SIG-M5 treated with dmso at 0.1 percent for 504 hours (cell line): ENCODE measurements around the gene NABP2.
"Not testable (repeated sequence)": the region's sequence is repeated elsewhere in the genome, so short reads cannot be mapped to it uniquely, and the experiment has no call there.

Experiments used
- DNase-seq: peaks from one replicate; lab custom pipeline; 2025; ENCODE audit not compliant: unreplicated experiment; lab: John Stamatoyannopoulos, UW

NABP2 gene

DNA sequence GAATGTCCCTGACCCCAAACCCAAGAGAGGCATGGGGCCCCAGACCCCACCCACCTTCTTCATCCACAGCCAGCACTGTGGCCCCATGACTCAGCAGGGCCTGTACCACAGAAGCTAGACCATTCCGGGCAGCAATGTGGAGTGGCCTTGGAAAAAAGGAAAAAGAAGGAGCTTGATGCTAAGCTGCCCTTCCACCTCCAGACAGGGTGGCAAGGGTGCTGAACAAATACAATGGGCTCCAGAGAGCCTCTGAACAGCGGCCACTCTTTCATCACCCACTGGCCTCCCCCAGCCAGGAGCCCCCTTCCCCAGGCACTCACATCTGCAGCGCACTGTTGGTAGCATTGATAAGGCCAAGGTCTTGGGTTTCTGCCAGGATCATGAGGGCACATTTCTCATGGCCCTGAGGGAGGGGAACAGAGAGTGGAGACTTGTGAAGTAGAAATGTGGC lies 19.6 kb downstream of the NABP2 start:
- DNase-seq = no peak

DNA sequence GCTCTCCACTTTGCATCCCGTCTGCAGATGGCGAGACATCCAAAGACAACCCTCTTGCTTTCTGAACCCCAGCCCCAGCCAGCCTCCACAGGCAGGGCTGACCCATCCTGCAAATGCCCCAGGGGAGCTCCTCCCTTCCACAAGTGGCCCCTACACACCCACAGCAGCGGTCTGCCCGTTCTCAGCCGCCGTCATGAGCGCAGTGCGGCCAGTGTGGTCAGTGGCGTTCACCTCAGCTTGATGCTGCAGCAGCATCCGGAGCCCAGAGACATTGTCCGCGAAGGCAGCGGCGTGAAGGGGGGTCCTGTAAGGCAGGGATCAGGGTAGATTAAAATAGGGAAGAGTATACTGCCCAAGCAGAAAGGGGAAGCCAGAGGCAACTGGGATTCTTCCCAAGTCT lies 20.4 kb downstream of the NABP2 start:
- DNase-seq = no peak

DNA sequence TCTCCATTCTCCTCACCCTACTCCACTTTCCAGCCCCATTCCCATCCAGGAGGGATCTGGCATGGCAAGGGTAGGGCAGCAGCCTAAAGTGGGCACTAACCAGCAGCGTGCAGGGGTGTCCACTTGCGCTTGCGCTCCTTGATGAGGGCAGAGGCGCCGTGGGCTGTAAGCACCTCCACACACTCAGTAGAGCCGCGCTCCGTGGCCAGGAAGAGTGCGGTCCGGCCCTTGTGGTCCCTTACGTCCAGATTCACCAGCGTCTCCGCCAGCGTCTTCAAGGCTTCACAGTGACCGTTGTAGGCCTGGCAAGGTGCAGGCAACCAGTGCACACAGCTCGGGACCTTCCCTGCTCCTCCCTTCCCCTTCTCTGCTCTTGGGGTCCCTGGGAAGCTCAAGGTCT lies 23.8 kb downstream of the NABP2 start:
- DNase-seq = no peak

DNA sequence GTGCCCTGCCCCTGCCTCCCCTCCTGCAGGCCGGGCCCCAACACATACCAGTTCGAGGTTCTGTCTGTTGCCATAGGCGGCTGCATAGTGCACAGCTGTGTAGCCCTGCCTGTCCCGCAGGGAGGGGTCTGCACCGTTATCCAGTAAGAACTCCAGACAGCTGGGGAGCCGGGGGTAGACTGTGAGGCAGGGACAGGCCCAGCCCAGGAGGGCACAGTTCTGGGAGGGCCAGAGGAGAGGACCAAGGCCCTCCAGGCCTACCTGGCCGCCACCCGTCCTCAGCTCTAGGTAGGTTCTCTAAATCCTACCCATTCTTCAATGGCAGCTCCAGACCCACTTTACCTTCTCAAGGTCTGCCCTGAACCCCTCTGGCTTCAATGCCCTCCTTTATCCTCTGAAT lies 24.6 kb downstream of the NABP2 start:
- no peak for DNase-seq

DNA sequence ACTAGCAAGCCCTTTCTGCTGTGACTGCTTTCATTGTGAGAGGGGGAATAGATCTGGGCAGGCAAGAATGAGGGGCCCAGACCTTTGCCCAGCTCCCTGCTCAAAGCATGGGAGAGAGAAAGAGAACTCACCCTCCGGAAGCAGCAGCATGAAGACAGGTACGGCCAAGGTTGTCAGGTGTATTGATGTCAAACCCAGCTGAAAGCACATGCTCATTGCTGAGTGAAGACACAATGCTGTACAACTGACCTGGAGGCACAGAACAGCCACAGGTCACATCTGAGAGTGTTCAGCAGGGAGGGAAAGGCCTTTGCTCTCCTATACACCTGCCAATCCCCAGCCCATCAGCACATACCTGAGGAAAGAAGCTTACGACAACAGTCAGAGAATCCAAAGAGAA lies 28.5 kb downstream of the NABP2 start:
- no peak for DNase-seq

DNA sequence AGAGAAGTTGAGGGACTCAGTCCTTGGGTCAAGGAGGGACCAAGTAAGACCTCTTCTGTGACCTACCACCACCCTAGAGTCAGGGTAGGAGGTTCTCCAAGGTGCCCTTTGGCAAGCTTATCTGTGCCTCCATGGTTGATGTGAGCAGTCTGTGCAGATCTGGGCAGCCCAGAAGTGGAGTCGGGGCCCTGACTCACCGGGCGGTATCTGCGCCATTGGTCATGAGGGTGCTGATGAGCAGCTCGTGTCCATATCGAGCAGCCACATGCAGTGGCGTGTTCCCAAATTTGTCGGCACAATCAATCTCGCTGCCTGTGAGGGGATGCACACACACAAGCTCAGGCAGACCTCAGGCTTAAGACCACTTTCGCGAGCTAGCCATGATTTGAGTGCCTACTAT lies 28.9 kb downstream of the NABP2 start:
- no peak for DNase-seq

DNA sequence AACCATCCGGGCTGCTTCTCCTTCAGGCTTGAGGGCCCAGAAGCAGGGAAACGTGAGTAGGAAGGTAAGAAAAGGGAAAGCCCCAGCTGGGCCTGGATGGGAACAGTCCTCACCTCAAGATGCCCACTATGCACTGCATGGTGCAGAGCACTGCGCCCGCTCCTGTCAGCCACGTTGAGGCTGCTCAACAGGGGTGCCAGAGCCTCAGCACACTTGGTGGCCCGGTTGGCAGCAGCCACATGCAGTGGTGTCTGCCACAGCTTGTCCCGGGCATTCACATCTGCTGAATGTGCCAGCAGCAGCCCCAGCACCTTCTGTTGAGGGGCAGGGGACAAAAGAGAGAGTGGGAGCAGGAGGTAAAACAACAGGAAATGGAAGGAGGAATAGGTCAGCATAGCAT lies 31.5 kb downstream of the NABP2 start:
- DNase-seq = no peak

DNA sequence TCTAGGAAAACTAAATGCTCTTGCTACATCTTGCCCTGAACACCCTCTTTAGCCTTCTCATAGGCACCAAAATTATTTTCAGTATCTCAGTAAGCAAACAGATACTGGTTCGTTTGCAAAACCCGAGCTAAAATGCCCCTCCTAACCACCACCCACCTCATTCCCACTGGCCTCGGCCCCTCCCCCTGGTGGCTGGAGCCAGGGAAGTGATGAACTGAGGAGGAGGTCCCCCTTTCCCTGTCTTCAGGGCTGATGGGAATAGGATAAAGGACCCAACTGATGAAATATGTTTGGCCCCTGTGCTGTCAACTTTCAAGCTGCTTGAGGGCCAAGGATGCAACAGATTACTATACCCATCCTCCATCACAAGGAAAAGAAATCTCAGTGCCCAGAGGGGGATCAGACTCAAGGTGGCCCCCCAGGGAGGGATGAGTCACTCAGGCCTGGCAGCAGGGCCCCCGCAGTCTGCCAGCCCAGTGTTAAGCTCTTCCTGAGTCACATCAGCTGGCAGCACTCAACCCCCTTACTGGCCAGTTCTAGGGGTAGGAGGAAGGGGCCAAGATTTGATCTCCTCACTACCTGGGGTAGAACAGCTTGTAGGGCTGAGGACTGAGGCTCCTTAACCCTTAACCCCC lies 32.3 kb downstream of the NABP2 start:
- DNase-seq = no peak

DNA sequence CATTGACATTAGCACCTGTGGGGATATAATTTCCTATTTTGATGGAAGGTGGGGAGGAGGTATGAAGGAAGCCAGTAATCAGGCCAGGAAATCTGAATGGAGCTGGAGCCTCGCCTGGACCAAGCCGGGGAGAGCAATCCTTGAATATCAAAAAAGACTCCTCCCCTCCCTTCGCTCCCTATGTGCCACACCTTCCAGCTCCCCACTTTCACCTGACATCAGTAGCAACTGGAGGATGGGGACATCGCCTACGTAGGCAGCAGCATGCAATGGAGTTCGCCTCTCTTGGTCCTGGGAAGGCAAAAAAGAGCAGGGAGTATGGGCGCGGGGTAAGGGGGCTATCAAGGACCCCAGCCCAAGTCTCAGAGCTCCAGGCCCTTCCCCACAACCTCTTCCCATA lies 32.9 kb downstream of the NABP2 start:
- DNase-seq = no peak

DNA sequence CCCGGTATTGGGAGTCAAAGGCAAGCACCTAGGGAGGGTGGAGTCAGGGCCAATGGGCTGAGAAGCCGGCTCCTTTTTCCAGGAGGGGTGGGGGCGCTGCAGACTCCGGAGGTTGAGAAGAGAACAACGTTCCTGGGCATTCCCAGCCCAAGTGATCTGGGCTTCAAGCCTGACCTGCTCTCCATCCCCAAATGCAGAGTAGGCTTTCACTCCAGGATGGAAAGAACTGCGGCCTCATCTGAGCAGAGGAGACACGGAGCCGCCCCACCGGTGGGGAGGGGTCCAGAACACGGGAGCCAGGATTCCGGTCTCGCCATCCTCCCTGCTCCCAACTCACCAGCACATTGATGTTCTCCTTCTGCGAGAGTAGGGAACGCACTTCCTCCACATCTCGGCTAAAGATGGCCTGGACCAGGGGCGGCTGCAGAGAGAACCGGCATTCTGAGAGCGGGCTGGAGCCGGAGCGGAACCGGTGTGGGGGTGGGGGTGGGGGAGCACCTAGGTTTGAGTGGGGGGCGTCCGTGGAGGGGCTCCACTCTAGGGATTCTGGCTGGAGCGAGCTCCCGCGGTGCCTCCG lies 33.4 kb downstream of the NABP2 start:
- no peak for DNase-seq

DNA sequence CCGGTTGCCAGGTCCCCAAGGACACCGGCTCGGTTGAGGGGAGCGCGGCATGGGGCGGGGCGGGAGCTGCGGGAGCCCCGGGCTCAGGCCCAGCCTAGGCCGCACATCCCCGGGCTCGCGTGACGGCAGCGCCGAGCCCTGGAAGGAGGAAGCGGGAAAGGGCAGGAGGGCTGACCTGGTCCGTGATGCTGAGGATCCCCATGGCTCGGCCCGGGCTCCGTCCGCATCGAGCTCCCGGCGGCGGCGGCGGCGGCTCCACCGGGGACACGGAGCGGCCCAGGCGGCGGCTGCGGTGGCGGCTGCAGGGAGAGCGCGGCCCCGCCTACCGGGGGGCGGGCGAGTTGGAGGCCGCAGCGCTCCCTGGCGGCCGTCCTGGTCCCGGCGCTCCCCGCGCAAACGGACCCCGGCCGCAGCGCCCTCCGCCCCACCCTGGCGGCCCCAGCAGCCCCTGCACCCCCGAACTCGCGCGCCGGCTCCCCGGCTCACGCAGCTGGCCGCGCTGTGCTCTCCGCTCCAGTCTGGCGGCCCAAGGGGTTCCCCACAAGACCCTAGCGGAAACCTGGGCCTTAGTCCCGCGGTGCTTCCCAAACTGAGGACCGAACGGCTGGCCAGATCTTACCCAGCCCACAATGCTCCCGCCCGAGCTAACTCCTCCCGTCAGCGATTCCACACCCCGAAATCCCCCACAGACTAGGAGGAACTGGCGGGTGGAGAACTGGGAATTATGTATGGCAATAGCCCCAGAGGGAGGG lies 34.1 kb downstream of the NABP2 start, which contains the start of gene ANKRD52:
Gene ANKRD52 (minus strand): TSS at position 317 of the 752 bp plus-strand sequence. CDS start 115 bp downstream, at position 202.
- peak; percentile 76 for DNase-seq

DNA sequence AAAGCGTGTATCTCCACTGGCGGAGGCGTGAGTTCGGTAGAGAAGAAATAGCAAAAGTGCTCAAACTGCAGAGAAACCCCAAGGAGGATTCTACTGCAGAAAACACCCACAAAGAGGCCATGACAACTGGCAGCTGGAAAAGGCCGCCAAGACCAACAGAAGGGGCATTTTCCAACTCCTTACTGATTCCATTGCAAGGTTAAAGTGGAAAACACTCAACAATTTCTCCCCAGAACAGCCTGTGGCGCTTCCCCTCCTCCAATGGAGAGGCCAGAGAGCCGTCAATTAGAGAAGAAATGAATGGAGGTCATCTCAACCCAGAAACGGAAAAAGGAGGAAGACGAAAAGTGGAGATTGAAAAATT lies 34.7 kb downstream of the NABP2 start:
- no peak for DNase-seq

DNA sequence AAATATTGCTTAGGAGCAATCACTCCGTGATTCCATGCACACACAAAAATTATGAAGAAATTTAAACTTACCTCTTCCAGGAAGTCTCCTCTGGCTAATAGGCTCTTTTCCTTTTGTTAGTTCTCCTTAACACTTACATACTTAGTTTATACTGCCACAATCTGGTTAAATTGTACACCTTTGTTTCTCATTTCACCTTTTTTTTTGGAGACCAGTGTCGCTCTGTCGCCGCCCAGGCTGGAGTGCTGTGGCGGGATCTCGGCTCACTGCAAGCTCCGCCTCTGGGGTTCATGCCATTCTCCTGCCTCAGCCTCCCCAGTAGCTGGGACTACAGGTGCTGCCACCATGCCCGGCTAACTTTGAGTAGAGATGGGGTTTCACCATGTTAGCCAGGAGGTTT lies 36.2 kb downstream of the NABP2 start:
- no peak for DNase-seq

DNA sequence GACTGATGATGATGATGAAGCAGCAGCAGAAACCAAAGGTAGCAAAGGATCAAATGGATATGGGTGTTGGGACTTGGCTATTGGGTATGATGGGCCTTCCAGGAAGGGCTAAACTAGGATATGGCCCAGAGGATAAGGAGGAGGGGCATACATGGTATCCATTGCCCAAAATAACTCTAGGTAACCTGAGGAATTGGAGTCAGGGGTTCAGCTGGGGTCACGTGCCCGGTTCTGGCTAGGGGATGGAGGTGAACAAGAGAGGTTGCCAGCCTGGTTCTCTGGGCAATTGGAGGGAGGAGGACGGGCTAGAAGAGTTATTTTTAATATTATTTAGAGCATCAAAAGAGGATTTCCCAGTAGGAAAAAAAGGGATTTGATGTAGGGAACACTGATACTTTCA lies 36.8 kb downstream of the NABP2 start:
- DNase-seq = no peak

DNA sequence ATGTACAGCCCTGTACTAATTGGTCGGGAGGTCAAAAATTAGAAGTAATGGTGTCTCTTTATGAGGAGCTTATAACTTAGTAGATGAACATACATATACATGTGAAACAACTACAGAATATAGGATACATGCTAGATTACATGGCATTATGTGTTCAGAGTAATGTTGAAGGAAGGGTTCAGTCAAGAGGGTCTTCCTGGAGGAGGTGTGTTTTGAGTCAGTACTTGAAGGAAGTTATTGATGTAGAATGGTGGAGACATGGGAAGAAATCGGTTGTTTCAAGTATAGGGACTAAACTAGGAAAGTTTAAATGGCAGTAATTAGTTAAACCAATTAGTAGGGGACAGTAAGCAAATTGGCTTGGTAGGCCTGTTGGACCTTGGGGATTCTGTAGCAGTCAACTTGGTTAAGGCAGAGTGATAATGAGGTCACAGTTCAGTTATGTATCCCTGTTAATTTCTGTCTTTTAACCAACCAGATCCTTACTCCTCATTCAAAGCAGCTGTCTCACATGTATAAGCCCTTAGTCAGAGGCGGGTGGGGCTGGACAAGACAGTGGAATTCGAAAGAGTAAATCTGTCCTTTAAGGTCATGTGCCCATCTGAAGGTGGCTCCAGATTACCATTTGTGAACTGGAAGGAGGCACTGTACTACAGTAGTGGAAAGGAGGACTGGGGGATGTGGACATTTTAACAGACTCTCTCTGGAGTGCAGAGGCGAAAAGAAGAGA lies 37.5 kb downstream of the NABP2 start:
- no peak for DNase-seq

DNA sequence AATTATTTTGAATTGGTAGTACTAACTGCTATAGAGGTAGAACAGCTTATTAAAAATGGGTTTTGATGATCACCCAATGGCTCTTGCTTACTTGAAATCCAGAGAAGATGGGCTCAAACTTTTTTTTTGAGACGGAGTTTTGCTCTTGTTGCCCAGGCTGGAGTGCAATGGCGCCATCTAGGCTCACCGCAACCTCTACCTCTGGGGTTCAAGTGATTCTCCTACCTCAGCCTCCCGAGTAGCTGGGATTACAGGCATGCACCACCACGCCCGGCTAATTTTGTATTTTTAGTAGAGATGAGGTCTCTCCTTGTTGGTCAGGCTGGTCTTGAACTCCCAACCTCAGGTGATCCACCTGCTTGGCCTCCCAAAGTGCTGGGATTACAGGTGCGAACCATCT lies 38.8 kb downstream of the NABP2 start:
- DNase-seq = not testable (repeated sequence)

DNA sequence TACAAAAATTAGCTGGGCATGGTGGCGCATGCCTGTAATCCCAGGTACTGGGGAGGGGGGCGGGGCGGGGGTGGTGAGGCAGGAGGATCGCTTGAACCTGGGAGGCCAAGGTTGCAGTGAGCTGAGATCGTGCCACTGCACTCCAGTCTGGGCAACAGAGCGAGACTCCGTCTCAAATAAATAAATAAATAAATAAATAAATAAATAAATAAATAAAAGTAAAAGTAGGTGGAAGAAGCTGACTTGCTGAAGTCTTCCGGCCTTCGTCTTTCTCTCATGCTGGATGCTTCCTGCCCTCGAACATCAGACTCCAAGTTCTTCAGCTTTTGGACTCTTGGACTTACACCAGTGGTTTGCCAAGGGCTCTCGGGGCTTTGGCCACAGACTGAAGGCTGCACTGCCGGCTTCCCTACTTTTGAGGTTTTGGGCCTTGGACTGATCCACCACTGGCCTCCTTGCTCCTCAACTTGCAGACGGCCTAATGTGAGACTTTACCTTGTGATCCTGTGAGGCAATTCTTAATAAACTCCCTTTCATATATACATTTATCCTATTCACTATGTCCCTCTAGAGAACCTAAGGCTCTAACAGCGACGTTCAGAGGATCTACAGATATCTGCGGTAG lies 42.0 kb downstream of the NABP2 start:
- not testable (repeated sequence) for DNase-seq

DNA sequence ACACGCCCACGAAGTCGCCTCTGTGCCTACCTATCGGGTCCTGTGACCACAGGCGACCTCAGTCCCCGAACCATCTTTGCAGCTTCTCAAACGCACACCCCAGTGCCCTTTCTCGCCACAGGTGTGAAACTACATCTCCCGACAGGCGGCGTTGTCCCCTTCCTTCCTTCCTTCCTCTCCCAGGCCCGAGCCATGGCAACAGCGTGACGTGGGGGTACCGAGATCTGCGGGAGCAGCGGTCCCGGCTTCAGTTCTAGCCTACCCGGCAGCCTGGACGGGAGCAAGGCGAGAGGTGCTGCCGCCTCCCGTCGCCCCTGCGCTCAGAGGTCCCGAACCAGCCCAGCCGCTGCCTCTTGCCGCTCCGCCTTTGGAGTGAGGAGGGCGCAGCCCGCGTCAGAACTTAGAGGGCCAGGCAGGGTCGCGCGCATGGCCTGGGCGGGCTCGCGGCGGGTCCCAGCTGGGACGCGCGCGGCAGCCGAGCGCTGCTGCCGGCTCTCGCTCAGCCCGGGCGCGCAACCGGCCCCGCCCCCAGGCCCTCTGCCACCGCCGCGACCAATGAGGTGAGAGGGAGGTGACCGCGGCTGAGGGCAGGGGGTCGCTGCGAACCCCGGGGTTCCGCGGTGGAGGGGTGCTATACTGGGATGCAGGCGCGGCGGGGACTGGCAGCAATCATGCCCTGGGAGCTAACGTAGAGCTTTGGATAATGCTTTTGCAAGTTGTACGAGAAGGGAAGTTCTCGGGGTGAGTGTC lies 42.7 kb downstream of the NABP2 start, which contains the start of gene COQ10A:
Gene COQ10A (plus strand): TSS at position 250 of the 750 bp plus-strand sequence. CDS start 177 bp downstream, at position 427.
- DNase-seq = peak; percentile 93

DNA sequence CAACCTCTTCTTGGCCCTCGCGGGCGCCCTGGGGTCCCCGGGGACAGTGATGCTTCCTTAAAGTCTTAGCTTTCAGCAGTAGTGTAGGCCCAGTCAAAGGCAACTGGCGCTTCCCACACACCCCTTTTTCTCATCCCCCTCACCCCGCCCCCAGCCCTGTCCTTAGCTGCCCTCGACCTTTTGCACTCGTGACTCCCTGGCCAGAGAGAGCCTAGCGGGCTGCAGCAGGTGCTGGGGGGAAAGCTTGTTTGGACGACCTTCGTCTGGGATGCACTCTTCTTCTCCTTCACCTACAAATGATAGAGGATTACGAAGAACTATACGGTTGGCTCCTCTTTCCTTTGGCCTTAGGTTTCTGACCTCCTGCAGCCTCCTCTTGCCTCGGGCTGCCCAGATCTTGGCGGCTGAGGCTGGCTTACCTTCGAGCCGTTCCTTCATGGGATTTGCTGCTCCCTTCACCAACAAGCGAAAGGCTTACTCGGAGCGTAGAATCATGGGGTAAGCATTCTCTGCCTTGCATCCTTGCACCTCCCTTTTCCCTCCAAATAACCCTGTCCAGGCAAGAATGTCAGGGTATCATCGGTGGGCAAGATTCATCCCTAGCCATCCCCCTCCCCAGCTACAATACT lies 43.4 kb downstream of the NABP2 start:
- no peak for DNase-seq

DNA sequence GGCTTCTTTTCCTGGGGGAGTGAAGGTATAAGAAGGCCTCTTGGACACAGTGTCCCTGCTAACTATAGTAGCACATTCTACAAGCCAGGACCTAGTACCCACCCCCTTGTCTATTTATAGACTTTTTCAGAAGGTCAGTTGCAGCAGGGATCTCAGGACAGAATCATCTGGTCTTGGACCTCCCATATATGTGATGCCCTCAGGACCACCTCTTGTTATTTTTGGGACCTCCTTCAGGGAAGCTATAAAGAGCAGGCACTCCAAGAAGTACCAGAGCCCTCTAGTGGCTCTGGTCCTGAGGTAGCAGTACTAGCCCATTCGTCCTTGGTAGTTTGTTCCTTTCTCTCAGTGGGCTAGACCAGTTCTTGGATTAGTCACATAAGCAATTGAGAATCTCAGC lies 46.9 kb downstream of the NABP2 start:
- peak; percentile 60 for DNase-seq
